Parathyroid adenoma (tissue), 2 donors: Measurements from ENCODE around the gene RAP1GAP2.

Experiments
- H2AFZ ChIP-seq: fragments of 300-600 bp; sonication (generic); one replicate; pipeline ENCODE4 v1.7.0; 2017; ENCODE audit warnings: antibody characterized with exemption, mild to moderate bottlenecking
- H3K27ac ChIP-seq: fragments of 300-600 bp; sonication (generic); one replicate; pipeline ENCODE4 v1.7.0; 2017
- H3K27me3 ChIP-seq: fragments of 300-600 bp; sonication (generic); one replicate; pipeline ENCODE4 v1.7.0; 2017; ENCODE audit warnings: low read length; ENCODE audit not compliant: control insufficient read depth, insufficient read depth
- H3K36me3 ChIP-seq: fragments of 300-600 bp; sonication (generic); one replicate; pipeline ENCODE4 v1.7.0; 2017; ENCODE audit warnings: low read length; ENCODE audit not compliant: control insufficient read depth, insufficient read depth
- H3K4me1 ChIP-seq: fragments of 300-600 bp; sonication (generic); one replicate; pipeline ENCODE4 v1.7.0; 2017; ENCODE audit warnings: control low read depth
- H3K4me2 ChIP-seq: fragments of 300-600 bp; sonication (generic); one replicate; pipeline ENCODE4 v1.7.0; 2017; ENCODE audit warnings: low read length
- H3K4me3 ChIP-seq: fragments of 300-600 bp; sonication (generic); one replicate; pipeline ENCODE4 v1.7.0; 2017; ENCODE audit warnings: low read depth, low read length
- H3K79me2 ChIP-seq: fragments of 300-600 bp; sonication (generic); one replicate; pipeline ENCODE4 v1.7.0; 2017; ENCODE audit warnings: control low read depth
- H3K9ac ChIP-seq: fragments of 300-600 bp; sonication (generic); one replicate; pipeline ENCODE4 v1.7.0; 2017; ENCODE audit warnings: mild to moderate bottlenecking
- H3K9me3 ChIP-seq: fragments of 300-600 bp; sonication (generic); one replicate; pipeline ENCODE4 v1.7.0; 2017; ENCODE audit warnings: low read length; ENCODE audit not compliant: control insufficient read depth
- CTCF ChIP-seq: fragments of 300-600 bp; sonication (generic); IDR thresholded peaks from one replicate; pipeline ENCODE4 v1.7.0; 2017; ENCODE audit warnings: antibody characterized with exemption, mild to moderate bottlenecking
- donor health status: primary hyperparathyroidism.

RAP1GAP2 gene

GRCh38 chr17:2867441-2868424 lies 71.5 kb downstream of the RAP1GAP2 start:
- Histone ChIP-seq H3K4me3 (no peak overlapping the region), H3K4me1 (peaks cover 12% of the 10 kb centered on the region), H3K27me3 (no peaks in the 10 kb centered on the region), H3K36me3 (no peaks in the 10 kb centered on the region), H3K79me2 (peaks cover 2% of the 10 kb centered on the region), H3K9ac (no peak overlapping the region), H2AFZ (no peak overlapping the region), H3K9me3 (no peaks in the 10 kb centered on the region), H3K4me2 (no peak overlapping the region), H3K27ac (no peak overlapping the region)
- no peak for TF ChIP-seq CTCF

- no peak overlapping the region for H3K4me3 ChIP-seq
- H3K4me1 ChIP-seq, result peaks cover 7% of the 10 kb centered on the region
- no peak overlapping the region for H3K9ac ChIP-seq
- no peaks in the 10 kb centered on the region for H3K27me3 ChIP-seq
- no peaks in the 10 kb centered on the region for H3K36me3 ChIP-seq
- no peaks in the 10 kb centered on the region for H3K9me3 ChIP-seq
- no peak overlapping the region for H3K27ac ChIP-seq
- H2AFZ ChIP-seq, result no peak overlapping the region
- no peak overlapping the region for H3K4me2 ChIP-seq
- H3K79me2 ChIP-seq, result peaks cover 2% of the 10 kb centered on the region
- no peak for TF ChIP-seq CTCF
Measured at GRCh38 chr17:2869604-2870003, 73.4 kb downstream of the RAP1GAP2 start.

- no peak overlapping the region for H3K4me2 ChIP-seq
- H3K4me3 ChIP-seq, result no peak overlapping the region
- TF ChIP-seq CTCF, result no peak
- no peak overlapping the region for H3K9ac ChIP-seq
- H3K27me3 ChIP-seq, result no peaks in the 10 kb centered on the region
- no peak overlapping the region for H2AFZ ChIP-seq
- H3K9me3 ChIP-seq, result no peaks in the 10 kb centered on the region
- H3K36me3 ChIP-seq, result no peaks in the 10 kb centered on the region
- no peaks in the 10 kb centered on the region for H3K79me2 ChIP-seq
- H3K4me1 ChIP-seq, result no peaks in the 10 kb centered on the region
- no peak overlapping the region for H3K27ac ChIP-seq
Measured at GRCh38 chr17:2871205-2871604, 75.0 kb downstream of the RAP1GAP2 start.

GRCh38 chr17:2871720-2872119 lies 75.5 kb downstream of the RAP1GAP2 start:
- Histone ChIP-seq H3K9ac (no peak overlapping the region), H3K9me3 (no peaks in the 10 kb centered on the region), H2AFZ (no peak overlapping the region), H3K4me1 (no peaks in the 10 kb centered on the region), H3K4me3 (no peak overlapping the region), H3K27ac (no peak overlapping the region), H3K36me3 (no peaks in the 10 kb centered on the region), H3K4me2 (no peak overlapping the region), H3K27me3 (no peaks in the 10 kb centered on the region), H3K79me2 (no peaks in the 10 kb centered on the region)
- TF ChIP-seq CTCF, result no peak
